Caco-2 (cell line): ENCODE data around the gene MCUB. TPM values are rescaled to one million over a fixed set of nuclear protein-coding genes. Genes with fewer than 3 reads are reported as not detected.

Experiments used
- BruUV-seq: library from RNA; stranded (reverse); fragments of 400-500 nt; replicated peaks from 2 replicates; lab custom pipeline; 2021; lab: Mats Ljungman, UMichigan
- CTCF ChIA-PET: fragments of 300-600 bp; sonication (Branson Sonifier 250); formaldehyde crosslinking; loops from one replicate; lab custom pipeline; 2022; ENCODE audit warnings: antibody characterized with exemption; lab: Charles Lee
- POLR2A ChIA-PET: fragments of 300-600 bp; sonication (Branson Sonifier 250); formaldehyde crosslinking; loops from one replicate; lab custom pipeline; 2022; ENCODE audit warnings: antibody characterized with exemption; lab: Charles Lee
- DNase-seq, 2 experiments: peaks; one replicate each; pipeline versions ENCODE4 v3.0.0 to v3.0.0-alpha.2; 2020 to 2022
- H3K27me3 ChIP-seq: replicated peaks from 2 replicates; pipeline ENCODE4 v1.6.0; 2011; ENCODE audit warnings: low read length; ENCODE audit not compliant: control insufficient read depth, insufficient read depth
- H3K36me3 ChIP-seq: 2 replicates; pipeline ENCODE4 v1.5.1; 2011; ENCODE audit warnings: low read length; ENCODE audit not compliant: control insufficient read depth, insufficient read depth
- H3K4me1 ChIP-seq: fragments of 250-450 bp; sonication (Bioruptor Pico); 2 replicates; pipeline ENCODE4 v1.5.1; 2020; ENCODE audit warnings: mild to moderate bottlenecking
- H3K4me3 ChIP-seq: 2 replicates; pipeline ENCODE4 v1.5.1; 2011; ENCODE audit warnings: low read depth, mild to moderate bottlenecking, control low read depth, low read length
- H3K9me3 ChIP-seq: fragments of 250-450 bp; sonication (Bioruptor Pico); 2 replicates; pipeline ENCODE4 v1.5.1; 2020; ENCODE audit warnings: mild to moderate bottlenecking, moderate library complexity
- H3K27ac Mint-ChIP-seq: one replicate; pipeline ENCODE4 v1.8.0; 2022; ENCODE audit warnings: mixed read lengths; ENCODE audit not compliant: unreplicated experiment
- H3K27me3 Mint-ChIP-seq: one replicate; pipeline ENCODE4 v1.8.0; 2022; ENCODE audit warnings: mixed read lengths; ENCODE audit not compliant: insufficient read depth, unreplicated experiment
- H3K36me3 Mint-ChIP-seq: one replicate; pipeline ENCODE4 v1.8.0; 2022; ENCODE audit warnings: mild to moderate bottlenecking, mixed read lengths; ENCODE audit not compliant: insufficient read depth, unreplicated experiment
- H3K4me1 Mint-ChIP-seq: one replicate; pipeline ENCODE4 v1.8.0; 2022; ENCODE audit warnings: low read depth, mixed read lengths; ENCODE audit not compliant: unreplicated experiment
- H3K4me3 Mint-ChIP-seq: one replicate; pipeline ENCODE4 v1.8.0; 2022; ENCODE audit warnings: mild to moderate bottlenecking, moderate library complexity, mixed read lengths; ENCODE audit not compliant: unreplicated experiment
- H3K9me3 Mint-ChIP-seq: one replicate; pipeline ENCODE4 v1.8.0; 2022; ENCODE audit warnings: mixed read lengths; ENCODE audit not compliant: unreplicated experiment
- intact Hi-C: fragments of 100-400 bp; cut with micrococcal nuclease; formaldehyde crosslinking; loops from one replicate; pipeline ENCODE4 v1.10.0; 2022; ENCODE audit not compliant: unreplicated experiment
- total RNA-seq: library from RNA; stranded (reverse); gene quantifications from 2 replicates; pipeline ENCODE4 v1.2.3, GENCODE V29; 2022
- TF ChIP-seq, protein P1 (sequence below), 2 experiments: fragments of 200-600 bp in 1 of 2; IDR thresholded peaks; 1 replicate in 1 of 2; 2 replicates in 1 of 2; pipeline versions ENCODE4 v1.5.1 to v1.8.0; 2011 to 2022; ENCODE audit warnings: antibody characterized with exemption in 1 of 2, control low read depth in 1 of 2, inconsistent platforms in 1 of 2, low read depth in 1 of 2, low read length in 1 of 2, mild to moderate bottlenecking in 1 of 2, moderate library complexity in 1 of 2; ENCODE audit not compliant: insufficient read depth in 1 of 2, severe bottlenecking in 1 of 2, unreplicated experiment in 1 of 2

Gene MCUB
- total RNA-seq, 1 experiment from 2014 or later: 3.6 TPM

DNA sequence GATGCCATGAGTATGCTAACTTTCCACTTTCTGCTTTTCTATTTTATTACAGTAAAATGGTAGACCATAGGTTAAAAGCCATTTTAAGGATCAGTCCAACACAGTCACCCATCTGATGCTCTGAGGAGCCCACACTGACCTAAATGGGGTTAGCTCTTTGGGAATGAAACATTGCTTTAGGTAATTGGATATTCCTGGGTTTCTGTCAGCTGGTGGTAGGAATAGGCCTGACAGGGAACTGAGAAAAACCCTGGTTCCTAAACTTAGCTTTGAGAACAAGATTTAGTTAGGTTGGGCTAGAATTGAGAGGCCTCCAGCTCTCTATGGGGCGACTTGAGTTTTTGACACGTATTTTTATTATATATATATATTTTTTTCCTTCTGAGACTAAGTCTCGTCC is 40.4 kb downstream of the MCUB start:
- H3K27me3 Mint-ChIP-seq: no peaks in the 10 kb centered on the region
- Histone ChIP-seq H3K4me1 (no peaks in the 10 kb centered on the region), H3K4me3 (no peak overlapping the region), H3K9me3 (no peaks in the 10 kb centered on the region), H3K36me3 (no peaks in the 10 kb centered on the region), H3K27me3 (no peaks in the 10 kb centered on the region)
- POLR2A ChIA-PET: no interaction called here
- no peaks in the 10 kb centered on the region for H3K4me1 Mint-ChIP-seq
- TF ChIP-seq, protein P1, sequence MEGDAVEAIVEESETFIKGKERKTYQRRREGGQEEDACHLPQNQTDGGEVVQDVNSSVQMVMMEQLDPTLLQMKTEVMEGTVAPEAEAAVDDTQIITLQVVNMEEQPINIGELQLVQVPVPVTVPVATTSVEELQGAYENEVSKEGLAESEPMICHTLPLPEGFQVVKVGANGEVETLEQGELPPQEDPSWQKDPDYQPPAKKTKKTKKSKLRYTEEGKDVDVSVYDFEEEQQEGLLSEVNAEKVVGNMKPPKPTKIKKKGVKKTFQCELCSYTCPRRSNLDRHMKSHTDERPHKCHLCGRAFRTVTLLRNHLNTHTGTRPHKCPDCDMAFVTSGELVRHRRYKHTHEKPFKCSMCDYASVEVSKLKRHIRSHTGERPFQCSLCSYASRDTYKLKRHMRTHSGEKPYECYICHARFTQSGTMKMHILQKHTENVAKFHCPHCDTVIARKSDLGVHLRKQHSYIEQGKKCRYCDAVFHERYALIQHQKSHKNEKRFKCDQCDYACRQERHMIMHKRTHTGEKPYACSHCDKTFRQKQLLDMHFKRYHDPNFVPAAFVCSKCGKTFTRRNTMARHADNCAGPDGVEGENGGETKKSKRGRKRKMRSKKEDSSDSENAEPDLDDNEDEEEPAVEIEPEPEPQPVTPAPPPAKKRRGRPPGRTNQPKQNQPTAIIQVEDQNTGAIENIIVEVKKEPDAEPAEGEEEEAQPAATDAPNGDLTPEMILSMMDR (IDR thresholded peaks at IDR 0.05; ENCODE audit: insufficient read depth in 1 of 2, low read depth in 1 of 2, low read length in 1 of 2, severe bottlenecking in 1 of 2, unreplicated experiment in 1 of 2): no peak
- BruUV-seq: no TSS peak
- DNase-seq: no peak
- H3K4me3 Mint-ChIP-seq: no peak overlapping the region
- no peaks in the 10 kb centered on the region for H3K9me3 Mint-ChIP-seq
- no peaks in the 10 kb centered on the region for H3K36me3 Mint-ChIP-seq
- no peak overlapping the region for H3K27ac Mint-ChIP-seq
- CTCF ChIA-PET: no interaction called here
- intact Hi-C loops: no loop called here

DNA sequence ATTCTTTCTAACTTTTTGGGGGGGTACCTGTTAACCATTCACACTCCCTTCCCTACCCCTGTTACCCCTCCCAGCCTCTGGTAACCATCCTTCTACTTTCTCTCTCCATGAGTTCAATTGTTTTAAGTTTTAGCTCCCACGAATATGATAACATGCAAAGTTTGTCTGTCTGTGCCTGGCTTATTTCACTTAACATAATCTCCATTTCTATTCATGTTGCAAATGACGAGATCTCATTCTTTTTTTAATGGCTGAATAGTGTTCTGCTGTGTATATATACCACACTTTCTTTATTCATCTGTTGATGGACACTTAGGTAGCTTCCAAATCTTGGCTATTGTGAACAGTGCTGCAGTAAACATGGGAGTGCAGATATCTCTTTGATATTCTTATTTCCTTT is 41.3 kb downstream of the MCUB start:
- H3K27me3 Mint-ChIP-seq: no peaks in the 10 kb centered on the region
- intact Hi-C loops: no loop called here
- no peaks in the 10 kb centered on the region for H3K36me3 Mint-ChIP-seq
- H3K36me3 ChIP-seq: no peaks in the 10 kb centered on the region
- no peak overlapping the region for H3K4me3 Mint-ChIP-seq
- TF ChIP-seq, protein P1 (IDR thresholded peaks at IDR 0.05; ENCODE audit: insufficient read depth in 1 of 2, low read depth in 1 of 2, low read length in 1 of 2, severe bottlenecking in 1 of 2, unreplicated experiment in 1 of 2): no peak
- no peaks in the 10 kb centered on the region for H3K9me3 ChIP-seq
- H3K4me3 ChIP-seq: no peak overlapping the region
- no peak for DNase-seq
- H3K27me3 ChIP-seq: no peaks in the 10 kb centered on the region
- ChIA-PET POLR2A (no interaction called here), CTCF (no interaction called here)
- no peaks in the 10 kb centered on the region for H3K4me1 ChIP-seq
- BruUV-seq: no TSS peak
- H3K27ac Mint-ChIP-seq: no peak overlapping the region
- H3K9me3 Mint-ChIP-seq: no peaks in the 10 kb centered on the region
- no peaks in the 10 kb centered on the region for H3K4me1 Mint-ChIP-seq

DNA sequence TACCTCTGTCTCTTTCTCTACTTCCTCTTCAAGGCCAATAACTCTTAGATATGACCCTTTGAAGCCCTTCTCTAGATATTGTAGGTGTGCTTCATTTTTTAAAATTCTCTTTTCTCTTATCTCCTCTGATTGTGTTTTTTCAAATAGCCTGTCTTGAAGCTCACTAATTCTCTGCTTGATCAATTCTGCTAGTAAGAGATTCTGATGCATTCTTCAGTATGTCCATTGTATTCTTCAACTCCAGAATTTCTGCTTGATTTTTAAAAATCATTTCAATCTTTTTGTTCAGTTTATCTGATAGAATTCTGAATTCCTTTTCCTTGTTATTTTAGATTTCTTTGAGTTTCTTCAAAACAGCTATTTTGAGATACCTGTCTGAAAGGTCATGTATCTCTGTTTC is 47.9 kb downstream of the MCUB start:
- intact Hi-C loops: no loop called here
- Mint-ChIP-seq H3K4me3 (no peak overlapping the region), H3K9me3 (peaks cover 12% of the 10 kb centered on the region), H3K36me3 (no peaks in the 10 kb centered on the region), H3K27ac (no peak overlapping the region), H3K27me3 (no peaks in the 10 kb centered on the region), H3K4me1 (no peaks in the 10 kb centered on the region)
- no peak for DNase-seq
- CTCF ChIA-PET: no interaction called here
- H3K4me3 ChIP-seq: no peak overlapping the region
- peaks cover 22% of the 10 kb centered on the region for H3K4me1 ChIP-seq
- H3K27me3 ChIP-seq: no peaks in the 10 kb centered on the region
- H3K36me3 ChIP-seq: no peaks in the 10 kb centered on the region
- POLR2A ChIA-PET: no interaction called here
- TF ChIP-seq, protein P1 (IDR thresholded peaks at IDR 0.05; ENCODE audit: insufficient read depth in 1 of 2, low read depth in 1 of 2, low read length in 1 of 2, severe bottlenecking in 1 of 2, unreplicated experiment in 1 of 2): no peak
- no TSS peak for BruUV-seq
- H3K9me3 ChIP-seq: peaks cover 22% of the 10 kb centered on the region
